Activated CD8-positive, alpha-beta T cell treated with anti-CD3 and anti-CD28 coated beads for 36 hours (primary cell): ENCODE results near the gene VSIG10L. TPM values are rescaled to one million over a fixed set of nuclear protein-coding genes. Genes with fewer than 3 reads are reported as not detected.

Experiments
- ATAC-seq: fragments of 200-7000 bp; cut with Tn5 transposase; one replicate; pipeline ENCODE4 v1.10.0; 2021; ENCODE audit warnings: mild to moderate bottlenecking, moderate library complexity
- CTCF ChIA-PET: fragments of 350-600 bp; sonication (Branson Sonifier 250); formaldehyde crosslinking; loops from one replicate; lab custom pipeline; 2021; ENCODE audit warnings: antibody characterized with exemption; lab: Charles Lee
- POLR2A ChIA-PET: fragments of 350-600 bp; sonication (Branson Sonifier 250); formaldehyde crosslinking; loops from one replicate; lab custom pipeline; 2021; ENCODE audit warnings: antibody characterized with exemption; lab: Charles Lee
- DNase-seq: peaks from one replicate; pipeline ENCODE4 v3.0.0-alpha.2; 2020
- H3K27ac Mint-ChIP-seq: one replicate; pipeline ENCODE4 v1.8.0; 2021; ENCODE audit warnings: mild to moderate bottlenecking, mixed read lengths
- H3K27me3 Mint-ChIP-seq: one replicate; pipeline ENCODE4 v1.8.0; 2021; ENCODE audit warnings: mixed read lengths
- H3K36me3 Mint-ChIP-seq: one replicate; pipeline ENCODE4 v1.8.0; 2021; ENCODE audit warnings: low read depth, mixed read lengths
- H3K4me1 Mint-ChIP-seq: one replicate; pipeline ENCODE4 v1.8.0; 2021; ENCODE audit warnings: low read depth, mixed read lengths
- H3K4me3 Mint-ChIP-seq: one replicate; pipeline ENCODE4 v1.8.0; 2021; ENCODE audit warnings: mild to moderate bottlenecking, moderate library complexity, mixed read lengths
- H3K9me3 Mint-ChIP-seq: one replicate; pipeline ENCODE4 v1.8.0; 2021; ENCODE audit warnings: mixed read lengths
- intact Hi-C: fragments of 100-400 bp; cut with micrococcal nuclease; formaldehyde crosslinking; loops from one replicate; pipeline ENCODE4 v1.10.0; 2022
- total RNA-seq, 2 experiments: library from RNA; stranded (reverse); gene quantifications; one replicate each; pipeline ENCODE4 v1.2.3, GENCODE V29; 2021
- TF ChIP-seq, protein P1 (sequence below): fragments of 200-600 bp; IDR thresholded peaks from one replicate; pipeline ENCODE4 v1.8.0; 2022; ENCODE audit warnings: antibody characterized with exemption, mild to moderate bottlenecking

The VSIG10L gene
- total RNA-seq, 2 experiments from 2014 or later = 3.6 to 3.7 TPM

- TF ChIP-seq, protein P1, sequence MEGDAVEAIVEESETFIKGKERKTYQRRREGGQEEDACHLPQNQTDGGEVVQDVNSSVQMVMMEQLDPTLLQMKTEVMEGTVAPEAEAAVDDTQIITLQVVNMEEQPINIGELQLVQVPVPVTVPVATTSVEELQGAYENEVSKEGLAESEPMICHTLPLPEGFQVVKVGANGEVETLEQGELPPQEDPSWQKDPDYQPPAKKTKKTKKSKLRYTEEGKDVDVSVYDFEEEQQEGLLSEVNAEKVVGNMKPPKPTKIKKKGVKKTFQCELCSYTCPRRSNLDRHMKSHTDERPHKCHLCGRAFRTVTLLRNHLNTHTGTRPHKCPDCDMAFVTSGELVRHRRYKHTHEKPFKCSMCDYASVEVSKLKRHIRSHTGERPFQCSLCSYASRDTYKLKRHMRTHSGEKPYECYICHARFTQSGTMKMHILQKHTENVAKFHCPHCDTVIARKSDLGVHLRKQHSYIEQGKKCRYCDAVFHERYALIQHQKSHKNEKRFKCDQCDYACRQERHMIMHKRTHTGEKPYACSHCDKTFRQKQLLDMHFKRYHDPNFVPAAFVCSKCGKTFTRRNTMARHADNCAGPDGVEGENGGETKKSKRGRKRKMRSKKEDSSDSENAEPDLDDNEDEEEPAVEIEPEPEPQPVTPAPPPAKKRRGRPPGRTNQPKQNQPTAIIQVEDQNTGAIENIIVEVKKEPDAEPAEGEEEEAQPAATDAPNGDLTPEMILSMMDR = no peak
- Mint-ChIP-seq H3K36me3 (peaks cover 11% of the 10 kb centered on the region), H3K4me3 (no peak overlapping the region), H3K9me3 (no peaks in the 10 kb centered on the region), H3K27me3 (peaks cover 30% of the 10 kb centered on the region), H3K27ac (no peak overlapping the region), H3K4me1 (peaks cover 5% of the 10 kb centered on the region)
- ATAC-seq = no peak
- intact Hi-C loops = loop anchor here (10.0 kb wide), 1 partner anchor 94 kb away; no protein-coding TSS in a partner anchor
- POLR2A ChIA-PET = interaction anchor here (0.8 kb wide), 1 partner anchor 66 kb away, joined by 3 read pairs; no protein-coding TSS in a partner anchor
- DNase-seq = no peak
- CTCF ChIA-PET = interaction anchor here (1.5 kb wide), 1 partner anchor 109 kb away, joined by 4 read pairs; no protein-coding TSS in a partner anchor
Measured at GRCh38 chr19:51331193-51331592, 10.7 kb downstream of the VSIG10L start.

GRCh38 chr19:51330366-51330765 lies 11.6 kb downstream of the VSIG10L start:
- no peak overlapping the region for H3K4me3 Mint-ChIP-seq

GRCh38 chr19:51329411-51329810 lies 12.5 kb downstream of the VSIG10L start:
- no peak for ATAC-seq
- intact Hi-C loops = no loop called here
- TF ChIP-seq, protein P1 = no peak
- POLR2A ChIA-PET = no interaction called here
- no peak overlapping the region for H3K27ac Mint-ChIP-seq
- no peaks in the 10 kb centered on the region for H3K9me3 Mint-ChIP-seq
- CTCF ChIA-PET = interaction anchor here (1.7 kb wide), 1 partner anchor 30 kb away, joined by 3 read pairs; no protein-coding TSS in a partner anchor
- no peak for DNase-seq
- H3K4me1 Mint-ChIP-seq = peaks cover 9% of the 10 kb centered on the region
- no peak overlapping the region for H3K4me3 Mint-ChIP-seq
- H3K36me3 Mint-ChIP-seq = peaks cover 11% of the 10 kb centered on the region
- H3K27me3 Mint-ChIP-seq = peaks cover 42% of the 10 kb centered on the region

More at GRCh38 chr19:51330366-51330765, 11.6 kb downstream of the VSIG10L start:
- intact Hi-C loops = loop anchor here (10.0 kb wide), 1 partner anchor 94 kb away; no protein-coding TSS in a partner anchor
- Mint-ChIP-seq H3K4me1 (peaks cover 9% of the 10 kb centered on the region), H3K27ac (no peak overlapping the region), H3K27me3 (peaks cover 38% of the 10 kb centered on the region), H3K36me3 (peaks cover 11% of the 10 kb centered on the region), H3K9me3 (no peaks in the 10 kb centered on the region)
- ChIA-PET CTCF (no interaction called here), POLR2A (no interaction called here)
- TF ChIP-seq, protein P1 = no peak
- no peak for ATAC-seq
- DNase-seq = no peak

DNA sequence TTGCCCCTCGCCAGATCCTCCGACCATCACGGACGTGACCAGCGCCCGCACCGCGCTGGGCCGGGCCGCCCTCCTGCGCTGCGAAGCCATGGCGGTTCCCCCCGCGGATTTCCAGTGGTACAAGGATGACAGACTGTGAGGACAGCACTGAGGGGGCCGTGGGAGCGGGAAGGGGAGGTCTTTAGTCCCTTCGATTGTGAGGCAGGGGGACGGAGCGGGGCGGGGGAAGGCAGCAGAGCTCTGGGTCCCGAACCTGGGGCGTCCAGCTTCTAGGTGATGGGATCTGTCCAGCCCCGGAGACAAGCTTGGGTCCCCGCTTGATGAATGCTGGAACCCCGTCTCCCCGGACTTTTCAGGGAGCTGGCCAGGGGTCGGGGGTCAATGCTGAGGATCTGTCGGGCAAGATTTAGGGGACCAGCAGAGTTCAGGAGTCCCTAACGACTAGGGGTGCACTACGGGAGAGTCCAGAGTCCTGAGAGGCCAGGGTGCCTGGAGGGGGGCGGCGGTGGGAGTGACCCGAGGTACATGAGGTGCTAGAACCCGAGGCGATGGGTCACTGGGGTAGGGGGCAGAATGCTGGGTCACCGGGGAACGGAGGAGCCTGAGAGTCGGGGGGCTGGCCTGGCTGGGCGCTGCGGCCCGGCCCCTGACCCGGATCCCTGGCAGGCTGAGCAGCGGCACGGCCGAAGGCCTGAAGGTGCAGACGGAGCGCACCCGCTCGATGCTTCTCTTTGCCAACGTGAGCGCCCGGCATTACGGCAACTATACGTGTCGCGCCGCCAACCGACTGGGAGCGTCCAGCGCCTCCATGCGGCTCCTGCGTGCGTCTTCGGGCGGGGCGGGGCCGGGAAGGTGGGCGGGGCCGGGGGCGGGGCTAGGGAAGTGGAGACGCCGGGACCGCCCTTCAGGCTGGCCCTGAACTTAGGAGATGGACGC lies 14.6 kb downstream of the VSIG10L start:
- intact Hi-C loops = no loop called here
- H3K27me3 Mint-ChIP-seq = peaks cover 58% of the 10 kb centered on the region
- TF ChIP-seq, protein P1 = peak; percentile 4
- peak; percentile 80 for DNase-seq
- H3K9me3 Mint-ChIP-seq = no peaks in the 10 kb centered on the region
- H3K36me3 Mint-ChIP-seq = peaks cover 11% of the 10 kb centered on the region
- H3K27ac Mint-ChIP-seq = no peak overlapping the region
- peaks cover 9% of the 10 kb centered on the region for H3K4me1 Mint-ChIP-seq
- ChIA-PET POLR2A (no interaction called here), CTCF (no interaction called here)
- peak overlapping the region; percentile 58 for H3K4me3 Mint-ChIP-seq
- peak; percentile 92 for ATAC-seq
